ENCODE measurements around the gene LIME1. TPM values are rescaled to one million over a fixed set of nuclear protein-coding genes. Genes with fewer than 3 reads are reported as not detected.
A peak's percentile ranks its signal among the peaks of the same experiment; 100 is the strongest.

The LIME1 gene
- total and polyA plus RNA-seq, 4 donors: 21.2 to 69.0 (median 51.6) TPM

DNA sequence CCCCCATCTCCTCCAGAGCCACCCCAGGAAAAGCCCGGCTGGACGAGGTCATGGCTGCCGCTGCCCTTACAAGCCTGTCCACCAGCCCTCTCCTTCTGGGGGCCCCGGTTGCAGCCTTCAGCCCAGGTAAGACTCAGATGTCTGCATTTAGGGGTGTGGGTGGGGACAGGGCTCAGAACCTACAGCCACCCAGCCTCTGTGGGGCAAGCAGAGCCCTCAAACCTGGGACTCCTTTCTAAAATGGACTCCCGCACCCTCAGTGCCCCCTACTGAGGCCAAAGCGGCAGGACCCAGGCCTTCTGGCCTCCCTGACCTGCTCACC, 4.9 kb downstream of the LIME1 start:
- DNase-seq (ENCODE audit: low spot score): peak; percentile 35
- TF ChIP-seq RAD21 (IDR thresholded peaks at IDR 0.05) (no peak), HNF4G (IDR thresholded peaks at IDR 0.05) (no peak), FOXA2 (IDR thresholded peaks at IDR 0.05) (no peak), NR2F2 (IDR thresholded peaks at IDR 0.05) (peak; percentile 18), RXRA (IDR thresholded peaks at IDR 0.05) (no peak)
- Histone ChIP-seq H3K27ac (ENCODE audit: low read depth in 1 of 2, low read length in 2 of 2) (peak overlapping the region; percentile 83 to 93), H3K36me3 (ENCODE audit: control insufficient read depth in 4 of 4, insufficient read depth in 3 of 4, low read depth in 1 of 4, low read length in 3 of 4) (no peaks in the 10 kb centered on the region), H3K4me3 (ENCODE audit: low read depth in 1 of 3, low read length in 3 of 3) (peak overlapping the region; percentile 32 to 88 (median 70)), H3K27me3 (ENCODE audit: control insufficient read depth in 4 of 4, insufficient read depth in 4 of 4, low read length in 3 of 4) (no peaks in the 10 kb centered on the region), H3K4me1 (ENCODE audit: control insufficient read depth in 4 of 4, insufficient read depth in 4 of 4, low read length in 3 of 4) (peaks cover 10 to 61% (median 46%) of the 10 kb centered on the region in 4 donors), H3K9me3 (ENCODE audit: control insufficient read depth in 4 of 4, low read length in 3 of 4) (no peaks in the 10 kb centered on the region), H3K9ac (ENCODE audit: low read depth in 1 of 2, low read length in 2 of 2) (no peak overlapping the region)
- WGBS: 18% methylated on average over 6 of the region's 6 CpGs

- Histone ChIP-seq H3K9ac (ENCODE audit: low read depth in 1 of 2, low read length in 2 of 2) (no peak overlapping the region), H3K4me1 (ENCODE audit: control insufficient read depth in 4 of 4, insufficient read depth in 4 of 4, low read length in 3 of 4) (peaks cover 8 to 56% (median 41%) of the 10 kb centered on the region in 4 donors), H3K4me3 (ENCODE audit: low read depth in 1 of 3, low read length in 3 of 3) (peak overlapping the region; percentile 32 to 88 (median 70)), H3K9me3 (ENCODE audit: control insufficient read depth in 4 of 4, low read length in 3 of 4) (no peaks in the 10 kb centered on the region), H3K36me3 (ENCODE audit: control insufficient read depth in 4 of 4, insufficient read depth in 3 of 4, low read depth in 1 of 4, low read length in 3 of 4) (no peaks in the 10 kb centered on the region), H3K27ac (ENCODE audit: low read depth in 1 of 2, low read length in 2 of 2) (peak overlapping the region in 1 of 2 donors; percentile 93), H3K27me3 (ENCODE audit: control insufficient read depth in 4 of 4, insufficient read depth in 4 of 4, low read length in 3 of 4) (no peaks in the 10 kb centered on the region)
- TF ChIP-seq NR2F2 (IDR thresholded peaks at IDR 0.05): no peak
- TF ChIP-seq, protein P1, sequence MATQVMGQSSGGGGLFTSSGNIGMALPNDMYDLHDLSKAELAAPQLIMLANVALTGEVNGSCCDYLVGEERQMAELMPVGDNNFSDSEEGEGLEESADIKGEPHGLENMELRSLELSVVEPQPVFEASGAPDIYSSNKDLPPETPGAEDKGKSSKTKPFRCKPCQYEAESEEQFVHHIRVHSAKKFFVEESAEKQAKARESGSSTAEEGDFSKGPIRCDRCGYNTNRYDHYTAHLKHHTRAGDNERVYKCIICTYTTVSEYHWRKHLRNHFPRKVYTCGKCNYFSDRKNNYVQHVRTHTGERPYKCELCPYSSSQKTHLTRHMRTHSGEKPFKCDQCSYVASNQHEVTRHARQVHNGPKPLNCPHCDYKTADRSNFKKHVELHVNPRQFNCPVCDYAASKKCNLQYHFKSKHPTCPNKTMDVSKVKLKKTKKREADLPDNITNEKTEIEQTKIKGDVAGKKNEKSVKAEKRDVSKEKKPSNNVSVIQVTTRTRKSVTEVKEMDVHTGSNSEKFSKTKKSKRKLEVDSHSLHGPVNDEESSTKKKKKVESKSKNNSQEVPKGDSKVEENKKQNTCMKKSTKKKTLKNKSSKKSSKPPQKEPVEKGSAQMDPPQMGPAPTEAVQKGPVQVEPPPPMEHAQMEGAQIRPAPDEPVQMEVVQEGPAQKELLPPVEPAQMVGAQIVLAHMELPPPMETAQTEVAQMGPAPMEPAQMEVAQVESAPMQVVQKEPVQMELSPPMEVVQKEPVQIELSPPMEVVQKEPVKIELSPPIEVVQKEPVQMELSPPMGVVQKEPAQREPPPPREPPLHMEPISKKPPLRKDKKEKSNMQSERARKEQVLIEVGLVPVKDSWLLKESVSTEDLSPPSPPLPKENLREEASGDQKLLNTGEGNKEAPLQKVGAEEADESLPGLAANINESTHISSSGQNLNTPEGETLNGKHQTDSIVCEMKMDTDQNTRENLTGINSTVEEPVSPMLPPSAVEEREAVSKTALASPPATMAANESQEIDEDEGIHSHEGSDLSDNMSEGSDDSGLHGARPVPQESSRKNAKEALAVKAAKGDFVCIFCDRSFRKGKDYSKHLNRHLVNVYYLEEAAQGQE (IDR thresholded peaks at IDR 0.05): no peak
- no peak for TF ChIP-seq CTCF (IDR thresholded peaks at IDR 0.05; ENCODE audit: low read depth, low read length, missing input control)
- TF ChIP-seq TAF1 (conservative IDR thresholded peaks at IDR 0.05): no peak
- no peak for TF ChIP-seq EGR1 (IDR thresholded peaks at IDR 0.05; ENCODE audit: low read depth in 2 of 2)
- TF ChIP-seq FOXA1 (IDR thresholded peaks at IDR 0.05): no peak
- TF ChIP-seq, protein P2, sequence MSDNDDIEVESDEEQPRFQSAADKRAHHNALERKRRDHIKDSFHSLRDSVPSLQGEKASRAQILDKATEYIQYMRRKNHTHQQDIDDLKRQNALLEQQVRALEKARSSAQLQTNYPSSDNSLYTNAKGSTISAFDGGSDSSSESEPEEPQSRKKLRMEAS (IDR thresholded peaks at IDR 0.05): no peak
- no peak for TF ChIP-seq RAD21 (IDR thresholded peaks at IDR 0.05)
- no peak for TF ChIP-seq YY1 (IDR thresholded peaks at IDR 0.05)
- no peak for TF ChIP-seq ATF3 (IDR thresholded peaks at IDR 0.05)
- DNase-seq (ENCODE audit: low spot score): peak; percentile 37
- WGBS: 38% methylated on average over 30 of the region's 30 CpGs
Measured at GRCh38 chr20:63741676-63742380, 5.4 kb downstream of the LIME1 start.

All from liver (tissue), 9 donors.